ENCODE measurements around the gene DGKI.

- TF ChIP-seq ZNF311 (tag by site-specific recombination; IDR thresholded peaks at IDR 0.05; ENCODE audit: borderline replicate concordance) (no peak), CTCF (tag by site-specific recombination; IDR thresholded peaks at IDR 0.05) (no peak), ZNF571 (tag by site-specific recombination; IDR thresholded peaks at IDR 0.05) (no peak), PBX3 (CRISPR knock-in tag; IDR thresholded peaks at IDR 0.05) (no peak), ZNF621 (tag by site-specific recombination; IDR thresholded peaks at IDR 0.05) (no peak)
Observed at GRCh38 chr7:137454246-137454724, 392.5 kb downstream of the DGKI start.
